OCI-LY1 (cell line): ENCODE data around the gene MSH6.

Source experiments
- H2AFZ ChIP-seq: fragments of 200-600 bp; sonication (generic), shearing (Covaris generic); 2 replicates; pipeline ENCODE4 v1.6.0; 2014; ENCODE audit warnings: antibody characterized with exemption, mild to moderate bottlenecking, low read length
- H3F3A ChIP-seq: fragments of 200-600 bp; sonication (generic), shearing (Covaris generic); 2 replicates; pipeline ENCODE4 v1.6.0; 2014; ENCODE audit warnings: mild to moderate bottlenecking, antibody characterized with exemption, low read length, moderate library complexity; ENCODE audit not compliant: insufficient read depth
- H3K27ac ChIP-seq: fragments of 200-600 bp; sonication (generic); 2 replicates; pipeline ENCODE4 v1.5.1; 2014; ENCODE audit warnings: low read length, mixed run types, mild to moderate bottlenecking, low read depth; ENCODE audit not compliant: poor library complexity, severe bottlenecking
- H3K27me3 ChIP-seq: fragments of 200-600 bp; sonication (generic); 2 replicates; pipeline ENCODE4 v1.6.0; 2014; ENCODE audit warnings: antibody characterized with exemption, mild to moderate bottlenecking, low read length, moderate library complexity; ENCODE audit not compliant: insufficient read depth
- H3K36me3 ChIP-seq: fragments of 200-600 bp; sonication (generic); 2 replicates; pipeline ENCODE4 v1.6.1; 2014; ENCODE audit warnings: mild to moderate bottlenecking, antibody characterized with exemption, low read length, moderate library complexity, mixed read lengths; ENCODE audit not compliant: insufficient read depth
- H3K4me1 ChIP-seq: fragments of 200-600 bp; sonication (generic); 2 replicates; pipeline ENCODE4 v1.5.1; 2014; ENCODE audit warnings: mild to moderate bottlenecking, low read length, moderate library complexity; ENCODE audit not compliant: insufficient read depth, severe bottlenecking
- H3K4me2 ChIP-seq: fragments of 200-600 bp; sonication (generic), shearing (Covaris generic); 2 replicates; pipeline ENCODE4 v1.6.1; 2014; ENCODE audit warnings: low read length
- H3K4me3 ChIP-seq: fragments of 200-600 bp; sonication (generic); 2 replicates; pipeline ENCODE4 v1.5.1; 2014; ENCODE audit warnings: low read length, low read depth, mild to moderate bottlenecking, mixed read lengths; ENCODE audit not compliant: poor library complexity, severe bottlenecking
- H3K79me2 ChIP-seq: fragments of 200-600 bp; shearing (Covaris generic); 2 replicates; pipeline ENCODE4 v1.6.1; 2016; ENCODE audit warnings: mixed run types, low read length, mixed read lengths; ENCODE audit not compliant: insufficient read depth
- H3K9ac ChIP-seq: fragments of 200-600 bp; sonication (generic), shearing (Covaris generic); 2 replicates; pipeline ENCODE4 v1.6.1; 2014; ENCODE audit warnings: mild to moderate bottlenecking, low read length, mixed read lengths
- H3K9me2 ChIP-seq: fragments of 200-600 bp; sonication (generic), shearing (Covaris generic); 2 replicates; pipeline ENCODE4 v1.6.1; 2014; ENCODE audit warnings: low read depth, mild to moderate bottlenecking, low read length, mixed read lengths
- H3K9me3 ChIP-seq: fragments of 200-600 bp; shearing (Covaris generic); 2 replicates; pipeline ENCODE4 v1.6.1; 2014; ENCODE audit warnings: low read length, mixed read lengths
- H4K20me1 ChIP-seq: fragments of 200-600 bp; sonication (generic), shearing (Covaris generic); 2 replicates; pipeline ENCODE4 v1.6.0; 2016; ENCODE audit warnings: mild to moderate bottlenecking, low read length; ENCODE audit not compliant: insufficient read depth
- CTCF ChIP-seq: fragments of 200-600 bp; sonication (generic), shearing (Covaris generic); IDR thresholded peaks from 2 replicates; pipeline ENCODE4 v1.5.1; 2017; ENCODE audit warnings: mild to moderate bottlenecking, antibody characterized with exemption, low read length, moderate library complexity, mixed read lengths
- EZH2 ChIP-seq: fragments of 200-600 bp; sonication (generic), shearing (Covaris generic); IDR thresholded peaks from 2 replicates; pipeline ENCODE4 v1.8.0; 2017; ENCODE audit warnings: borderline replicate concordance, mixed run types, mild to moderate bottlenecking, antibody characterized with exemption, low read length, moderate library complexity, mixed read lengths

MSH6 gene

GRCh38 chr2:47796090-47796697, 13.2 kb downstream of the MSH6 start:
- Histone ChIP-seq H3K4me1 (no peaks in the 10 kb centered on the region), H3K27ac (no peak overlapping the region), H2AFZ (no peak overlapping the region), H3K79me2 (peaks cover 55% of the 10 kb centered on the region), H3K9me3 (no peaks in the 10 kb centered on the region), H3K4me3 (no peak overlapping the region), H3K27me3 (no peaks in the 10 kb centered on the region), H3K36me3 (peaks cover 92% of the 10 kb centered on the region), H3K4me2 (no peak overlapping the region), H3K9ac (no peak overlapping the region), H3F3A (no peaks in the 10 kb centered on the region), H3K9me2 (no peaks in the 10 kb centered on the region), H4K20me1 (no peaks in the 10 kb centered on the region)
- TF ChIP-seq EZH2 (no peak), CTCF (no peak)

GRCh38 chr2:47798631-47799030, 15.7 kb downstream of the MSH6 start:
- Histone ChIP-seq H3K4me1 (no peaks in the 10 kb centered on the region), H4K20me1 (no peaks in the 10 kb centered on the region), H3K36me3 (peaks cover 98% of the 10 kb centered on the region), H3K27me3 (no peaks in the 10 kb centered on the region), H3K79me2 (peaks cover 32% of the 10 kb centered on the region), H3K9me3 (peaks cover 4% of the 10 kb centered on the region; the same call in 1 of the 2 replicates), H3K9me2 (no peaks in the 10 kb centered on the region), H3K27ac (no peak overlapping the region), H3K4me3 (no peak overlapping the region), H3K9ac (no peak overlapping the region), H3F3A (no peaks in the 10 kb centered on the region), H2AFZ (no peak overlapping the region), H3K4me2 (no peak overlapping the region)
- TF ChIP-seq EZH2 (no peak), CTCF (no peak)

GRCh38 chr2:47799031-47799609, 16.2 kb downstream of the MSH6 start:
- Histone ChIP-seq H4K20me1 (no peaks in the 10 kb centered on the region), H3K4me2 (no peak overlapping the region), H3K27me3 (no peaks in the 10 kb centered on the region), H2AFZ (no peak overlapping the region), H3K79me2 (peaks cover 31% of the 10 kb centered on the region), H3K9me3 (peaks cover 4% of the 10 kb centered on the region; the same call in 1 of the 2 replicates), H3K4me3 (no peak overlapping the region), H3K9me2 (no peaks in the 10 kb centered on the region), H3K36me3 (peaks cover 100% of the 10 kb centered on the region), H3K9ac (no peak overlapping the region), H3F3A (no peaks in the 10 kb centered on the region), H3K4me1 (no peaks in the 10 kb centered on the region), H3K27ac (no peak overlapping the region)
- TF ChIP-seq CTCF, result no peak
- no peak for TF ChIP-seq EZH2
